GM19328 (cell line): Measurements from ENCODE around the gene ADAMTSL1.

Experiments used
- ATAC-seq: cut with Tn5 transposase; IDR thresholded peaks from one replicate; pipeline ENCODE4 v1.9.1; 2021; ENCODE audit warnings: mild to moderate bottlenecking, moderate library complexity; ENCODE audit not compliant: unreplicated experiment

Gene ADAMTSL1

GRCh38 chr9:18766989-18767550 lies 293.1 kb downstream of the ADAMTSL1 start:
- no peak for ATAC-seq

GRCh38 chr9:18768951-18769622 lies 295.1 kb downstream of the ADAMTSL1 start:
- peak; percentile 96 for ATAC-seq

DNA sequence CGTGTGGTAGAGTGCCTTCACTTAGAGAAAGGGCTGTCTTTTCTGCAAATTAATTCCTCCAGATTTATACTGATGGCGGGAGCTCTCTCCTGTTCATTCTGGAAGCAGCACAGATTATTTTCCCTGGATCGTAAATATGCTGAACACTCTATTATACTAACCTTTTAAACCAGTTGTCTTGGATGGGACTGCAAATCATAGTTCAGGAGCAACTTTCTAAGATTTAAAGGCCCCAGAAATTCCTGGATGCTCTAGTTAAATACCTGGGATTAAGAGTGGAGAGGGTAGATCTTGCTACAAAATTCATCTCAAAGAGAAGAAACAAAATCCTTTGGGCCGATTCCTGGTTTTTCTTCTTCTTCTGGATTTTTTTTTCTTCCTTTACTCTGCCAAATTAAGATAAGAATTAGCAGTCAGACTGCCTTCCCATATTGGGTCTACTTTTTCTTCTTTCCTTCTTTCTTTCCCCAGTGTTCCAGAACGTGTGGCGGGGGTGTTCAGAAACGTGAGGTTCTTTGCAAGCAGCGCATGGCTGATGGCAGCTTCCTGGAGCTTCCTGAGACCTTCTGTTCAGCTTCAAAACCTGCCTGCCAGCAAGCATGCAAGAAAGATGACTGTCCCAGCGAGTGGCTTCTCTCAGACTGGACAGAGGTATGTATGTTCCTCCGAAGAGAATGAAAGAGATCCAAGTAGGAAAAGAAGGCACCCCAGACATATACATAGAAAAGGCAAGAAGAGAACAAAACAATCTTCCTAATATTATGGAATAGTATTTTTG lies 296.4 kb downstream of the ADAMTSL1 start:
- no peak for ATAC-seq

DNA sequence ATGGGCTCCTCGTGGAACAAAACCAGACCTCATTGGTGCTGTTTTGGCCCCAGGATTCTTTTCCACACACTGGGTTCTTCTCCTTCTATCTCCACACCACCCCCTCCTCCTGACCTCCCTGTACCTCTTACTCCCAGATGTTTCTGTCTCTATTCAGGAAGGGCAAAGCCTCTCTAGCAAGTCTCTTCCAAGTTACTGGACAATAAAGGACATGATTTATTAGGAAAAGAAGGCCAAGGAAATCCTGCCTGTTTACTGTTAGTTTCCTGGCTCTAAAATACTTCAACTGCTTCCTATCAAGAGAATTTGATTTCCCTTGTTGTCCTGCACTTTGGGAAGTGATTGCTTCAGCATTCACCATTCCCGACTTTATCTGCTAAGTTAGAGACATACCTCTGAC lies 297.1 kb downstream of the ADAMTSL1 start:
- no peak for ATAC-seq

DNA sequence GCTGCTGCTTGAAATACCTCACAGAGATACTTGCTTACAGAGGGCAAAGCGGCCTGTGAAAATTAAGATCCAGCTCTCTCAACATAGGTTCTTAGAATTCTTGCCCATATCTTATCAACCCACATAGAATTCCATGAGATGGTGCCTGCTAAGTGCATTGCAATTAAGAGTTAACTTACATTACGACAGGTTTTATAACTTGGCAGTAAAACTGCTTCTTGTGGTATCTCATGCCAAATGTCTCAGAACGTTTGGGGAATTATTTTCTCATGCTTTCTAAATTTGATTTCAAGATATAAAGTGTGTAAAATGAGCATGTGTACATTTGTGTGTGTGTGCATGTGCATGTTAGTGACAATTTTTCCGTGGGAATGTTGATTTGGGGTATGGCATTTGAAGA lies 297.8 kb downstream of the ADAMTSL1 start:
- ATAC-seq = no peak

GRCh38 chr9:18775241-18775640 lies 301.3 kb downstream of the ADAMTSL1 start:
- no peak for ATAC-seq

GRCh38 chr9:18775930-18776329 lies 302.0 kb downstream of the ADAMTSL1 start:
- ATAC-seq = no peak

- no peak for ATAC-seq
Measured at GRCh38 chr9:18776836-18777820, 303.2 kb downstream of the ADAMTSL1 start.

GRCh38 chr9:18778147-18778546 lies 304.2 kb downstream of the ADAMTSL1 start:
- ATAC-seq = no peak

DNA sequence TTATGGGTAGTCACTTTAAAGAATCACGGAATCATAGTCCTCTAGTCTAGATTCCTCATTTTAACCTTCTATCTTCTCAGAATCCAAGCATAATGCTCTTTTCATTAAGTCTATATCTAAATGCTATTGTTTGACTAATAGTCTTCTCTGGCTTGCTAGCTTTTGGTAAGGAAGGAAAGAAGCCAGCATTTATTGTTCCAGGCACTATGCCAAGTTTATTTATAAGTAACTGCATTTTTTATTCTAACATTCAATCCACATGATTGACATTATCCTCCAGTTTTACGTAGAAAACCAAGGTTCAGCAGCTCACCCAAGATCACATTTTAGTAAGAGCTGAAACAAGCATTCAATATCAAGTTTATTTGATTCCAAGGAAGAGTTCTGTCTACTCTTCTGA lies 304.9 kb downstream of the ADAMTSL1 start:
- ATAC-seq = no peak

GRCh38 chr9:18783909-18784308 lies 310.0 kb downstream of the ADAMTSL1 start:
- ATAC-seq = no peak

GRCh38 chr9:18785604-18786003 lies 311.7 kb downstream of the ADAMTSL1 start:
- ATAC-seq = no peak

DNA sequence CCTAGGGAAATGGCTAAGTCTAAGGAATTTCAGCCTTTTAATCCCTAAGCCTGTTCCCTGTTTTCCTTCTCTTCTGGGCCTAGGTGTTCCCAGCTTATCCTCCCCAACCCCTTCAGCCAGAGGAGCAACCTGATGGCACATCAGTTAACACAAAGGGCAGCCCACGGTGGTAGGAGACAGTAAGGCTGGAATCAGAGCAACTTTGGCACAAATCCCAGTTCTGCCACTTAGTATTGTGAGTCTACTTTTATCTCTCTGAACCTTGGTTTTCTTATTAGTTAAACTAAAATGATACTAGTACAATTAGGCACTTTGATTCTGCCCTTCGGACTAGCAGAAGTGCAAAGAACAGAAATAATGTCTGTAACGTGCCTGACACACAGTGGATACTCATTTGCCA lies 312.2 kb downstream of the ADAMTSL1 start:
- ATAC-seq = no peak

- no peak for ATAC-seq
Measured at GRCh38 chr9:18786911-18787650, 313.1 kb downstream of the ADAMTSL1 start.

DNA sequence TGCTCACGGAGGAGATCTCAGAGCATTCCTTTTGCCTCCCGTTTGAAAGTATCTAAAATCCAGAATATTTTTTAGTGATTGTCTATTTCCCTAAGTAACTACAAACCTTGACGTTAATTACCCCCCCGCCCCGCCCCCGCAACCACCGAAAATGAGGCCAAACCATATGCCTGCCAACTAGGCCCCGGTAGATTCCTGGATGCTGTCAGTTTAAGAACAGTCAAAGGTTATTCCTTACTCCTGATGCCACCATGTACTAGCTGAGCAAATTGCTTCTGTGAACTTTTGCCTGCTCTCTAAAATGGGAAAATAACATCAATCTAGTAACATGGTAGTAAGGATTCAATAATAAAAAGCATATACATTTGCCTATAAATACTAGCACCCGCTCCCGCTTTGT lies 314.3 kb downstream of the ADAMTSL1 start:
- ATAC-seq = no peak

DNA sequence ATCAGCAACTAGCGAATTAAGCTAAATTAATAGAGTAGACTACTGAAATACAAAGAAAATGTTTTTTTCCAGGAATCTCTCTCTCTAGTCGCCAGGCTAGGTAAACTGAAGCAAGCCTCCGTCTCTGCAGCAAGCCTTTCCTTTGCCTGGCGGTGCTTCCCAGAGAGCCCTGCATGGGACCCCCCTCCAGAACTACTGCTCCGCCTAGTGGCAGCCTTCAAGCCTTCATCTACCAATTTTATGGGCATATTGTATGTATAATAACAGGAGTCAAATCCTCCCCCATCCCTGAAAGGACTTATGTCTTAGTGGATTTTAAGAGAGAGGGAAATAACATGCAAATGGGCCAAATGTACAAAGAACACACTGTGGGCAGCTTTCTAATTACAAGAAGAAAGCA lies 317.1 kb downstream of the ADAMTSL1 start:
- ATAC-seq = no peak

- ATAC-seq = no peak
Measured at GRCh38 chr9:18793122-18793521, 319.2 kb downstream of the ADAMTSL1 start.

DNA sequence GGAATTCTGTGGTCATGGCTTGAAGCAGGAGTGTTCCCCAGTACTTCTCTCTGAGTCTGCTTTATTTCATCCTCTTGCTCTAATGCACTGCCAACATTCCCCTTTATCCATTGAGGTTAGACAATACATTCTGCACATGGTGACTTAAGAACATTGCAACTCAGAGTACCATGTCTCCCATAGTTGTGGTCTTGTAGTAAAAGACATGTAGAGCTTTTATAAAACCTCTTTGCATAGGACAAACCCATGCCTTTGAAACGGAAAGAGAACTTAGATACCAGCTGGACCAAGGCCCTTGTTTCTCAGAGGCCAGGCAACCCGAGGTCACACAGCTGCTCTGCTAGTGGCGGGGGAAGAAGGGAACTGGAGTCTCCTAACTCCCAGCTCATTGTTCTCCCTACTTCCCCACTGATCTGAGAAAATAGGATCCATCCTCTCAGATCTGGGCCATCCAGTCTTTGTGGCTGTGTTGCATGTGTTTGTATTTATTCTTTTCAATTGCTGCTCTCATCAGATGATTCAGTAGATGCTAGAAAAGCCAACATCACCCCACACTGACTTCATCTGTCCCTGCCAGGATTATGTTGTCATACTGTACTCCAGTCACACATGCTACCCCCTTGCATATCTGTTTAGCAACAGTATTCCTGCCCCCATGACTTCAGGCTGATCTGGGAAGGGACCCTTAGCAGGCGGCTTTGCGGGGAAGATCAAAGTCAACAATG lies 322.2 kb downstream of the ADAMTSL1 start:
- ATAC-seq = no peak

- no peak for ATAC-seq
Measured at GRCh38 chr9:18796696-18797270, 322.8 kb downstream of the ADAMTSL1 start.
